Skin of body (tissue), 2 donors: Measurements from ENCODE around the gene PPP2R2D. TPM values are rescaled to one million over a fixed set of nuclear protein-coding genes. Genes with fewer than 3 reads are reported as not detected.

ENCODE experiments used
- DNase-seq: peaks from one replicate; lab custom pipeline; 2025; lab: John Stamatoyannopoulos, UW
- total RNA-seq: library from RNA; depleted of rRNA; stranded (reverse); fragments of >200 nt; gene quantifications from one replicate; pipeline ENCODE4 v1.2.3, GENCODE V29; 2014

PPP2R2D gene
- total RNA-seq, 1 donor from 2014 or later, result 39.4 TPM

DNA sequence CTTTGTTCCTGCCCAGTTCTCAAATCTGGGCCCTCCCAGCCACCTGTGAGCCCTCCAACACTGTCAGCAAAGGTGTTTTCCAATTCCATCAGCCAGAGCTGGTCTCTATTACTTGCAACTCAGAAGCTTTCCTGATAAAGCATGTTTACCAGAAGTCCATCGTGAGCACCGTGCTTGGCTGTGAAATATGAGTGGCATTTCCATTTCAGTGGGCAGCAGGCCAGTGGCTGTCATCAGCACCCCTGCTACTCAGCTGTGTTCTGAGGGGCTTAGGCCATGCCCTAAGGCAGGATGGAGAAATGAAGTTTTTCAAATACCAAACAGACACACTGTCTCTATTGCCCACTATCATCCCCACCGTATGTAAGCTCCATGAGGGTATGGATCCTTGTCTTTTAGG is 93.6 kb downstream of the PPP2R2D start:
- no peak for DNase-seq

DNA sequence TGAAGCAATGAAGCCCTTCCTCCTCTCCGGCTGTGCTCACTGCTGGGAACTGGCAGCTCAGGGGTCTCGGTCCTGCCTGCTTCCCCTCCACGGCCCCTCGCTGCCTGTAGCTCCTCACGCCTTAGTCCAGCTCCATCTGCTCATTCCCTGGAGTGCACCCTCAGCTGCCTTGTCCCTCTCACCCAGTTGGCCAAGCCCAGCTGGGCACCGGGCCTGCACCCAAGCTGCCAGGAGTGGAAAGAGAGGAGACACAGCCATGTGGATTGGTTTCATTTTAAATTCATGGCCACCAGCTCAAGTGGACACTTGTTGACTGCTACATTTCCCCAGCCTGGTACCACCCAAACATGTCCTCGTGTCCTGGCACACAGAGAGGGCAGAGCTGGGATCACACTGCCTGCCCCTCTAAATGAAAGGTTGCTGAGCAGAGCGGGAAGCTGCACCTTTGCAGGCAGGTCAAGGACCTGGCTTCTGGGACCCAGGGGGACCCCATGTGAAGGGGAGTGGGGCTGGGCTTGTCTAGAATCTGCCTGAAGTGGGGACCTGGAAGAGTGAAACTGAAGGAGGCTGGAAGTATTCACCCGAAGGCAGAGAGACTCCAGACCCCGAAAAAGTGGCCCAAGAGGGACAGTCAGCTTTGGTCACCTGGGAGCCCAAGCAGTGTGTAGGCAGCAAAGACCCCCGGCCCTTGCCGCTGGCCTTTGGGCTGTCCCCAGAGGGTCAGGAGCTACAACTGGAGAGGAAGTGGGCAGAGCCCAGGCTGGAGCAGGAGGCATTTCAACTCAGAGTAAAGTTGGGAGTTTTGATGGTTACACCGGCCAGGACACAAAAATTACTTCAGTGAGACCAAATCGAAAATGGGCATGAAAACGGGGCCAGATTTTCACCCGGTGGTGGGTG is 95.9 kb downstream of the PPP2R2D start:
- no peak for DNase-seq

DNA sequence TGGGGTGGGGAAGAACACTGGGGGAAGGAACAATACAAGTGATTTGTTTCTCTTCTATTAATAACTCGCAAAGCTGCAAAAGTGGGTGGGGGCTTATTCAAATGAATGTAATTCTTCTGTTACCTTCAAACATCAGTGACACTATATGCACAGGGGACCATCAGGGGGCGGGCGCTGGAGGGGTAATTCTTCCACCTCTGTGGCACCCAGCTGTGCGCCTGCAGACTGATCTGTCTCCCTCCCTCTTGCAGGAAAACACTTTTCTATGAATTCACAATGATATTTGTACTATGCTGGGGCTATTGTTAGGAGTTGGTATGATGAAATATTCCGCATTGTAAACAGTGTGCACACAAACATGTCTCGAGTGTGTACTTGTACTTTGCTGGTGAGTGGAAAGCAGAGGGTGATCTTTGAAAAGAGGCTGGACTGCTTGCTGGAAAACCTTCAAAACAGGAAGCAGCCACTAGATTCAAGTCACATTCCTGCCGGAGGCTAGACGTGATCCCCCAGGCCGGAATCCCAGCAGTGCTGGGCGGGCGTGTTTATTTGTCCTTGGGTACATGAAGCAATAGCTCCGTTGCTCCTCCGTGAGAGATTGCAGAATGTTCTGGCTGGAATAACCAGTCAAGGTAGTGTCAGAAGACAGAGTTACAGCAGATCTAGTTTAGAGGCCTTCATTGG is 96.7 kb downstream of the PPP2R2D start:
- peak; percentile 31 for DNase-seq

- DNase-seq, result no peak
These were observed 97.4 kb downstream of the PPP2R2D start for GRCh38 chr10:131998050-131998844.

GRCh38 chr10:131998845-131999681 is 98.3 kb downstream of the PPP2R2D start:
- DNase-seq, result no peak

DNA sequence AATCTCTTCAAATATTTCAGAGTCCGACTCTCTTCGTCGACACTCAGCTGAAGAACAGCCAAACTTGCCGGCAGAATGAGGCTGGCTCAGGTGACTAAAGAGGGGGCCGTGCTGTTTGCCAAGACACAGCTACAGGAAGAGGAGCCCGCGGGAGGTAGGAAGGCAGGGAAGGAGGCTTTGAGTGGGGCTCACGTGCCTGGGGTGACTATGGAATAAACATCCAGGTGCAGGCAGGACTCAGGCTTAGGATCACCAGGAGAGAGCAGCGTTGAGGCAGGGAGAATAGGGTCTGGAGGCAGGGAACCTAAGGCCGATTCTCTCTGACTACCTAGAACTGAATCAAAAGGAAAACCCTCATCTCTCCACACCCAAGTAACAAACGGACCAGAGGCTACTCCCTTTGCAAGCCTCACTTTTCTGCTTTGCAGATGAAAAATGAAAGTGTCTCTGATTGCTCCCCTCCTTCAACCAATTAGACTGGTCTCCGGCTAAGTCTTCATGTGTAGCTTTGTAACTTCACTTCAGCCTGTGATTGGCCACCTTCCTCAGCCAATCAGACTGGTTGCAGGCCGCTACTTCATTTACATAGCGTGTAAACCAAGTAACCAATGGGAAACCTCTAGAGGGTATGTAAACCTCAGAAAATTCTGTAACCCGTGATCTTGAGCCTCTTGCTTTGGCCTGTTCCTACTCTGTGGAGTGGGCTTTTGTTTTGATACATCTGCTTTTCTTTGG is 100.6 kb downstream of the PPP2R2D start:
- DNase-seq, result no peak

- no peak for DNase-seq
These were observed 101.2 kb downstream of the PPP2R2D start for GRCh38 chr10:132002004-132002403.

GRCh38 chr10:132003282-132003924 is 102.6 kb downstream of the PPP2R2D start:
- no peak for DNase-seq

GRCh38 chr10:132004052-132004451 is 103.2 kb downstream of the PPP2R2D start:
- DNase-seq, result no peak

GRCh38 chr10:132005147-132005546 is 104.3 kb downstream of the PPP2R2D start:
- no peak for DNase-seq

- no peak for DNase-seq
These were observed 106.2 kb downstream of the PPP2R2D start for GRCh38 chr10:132006966-132007365.

DNA sequence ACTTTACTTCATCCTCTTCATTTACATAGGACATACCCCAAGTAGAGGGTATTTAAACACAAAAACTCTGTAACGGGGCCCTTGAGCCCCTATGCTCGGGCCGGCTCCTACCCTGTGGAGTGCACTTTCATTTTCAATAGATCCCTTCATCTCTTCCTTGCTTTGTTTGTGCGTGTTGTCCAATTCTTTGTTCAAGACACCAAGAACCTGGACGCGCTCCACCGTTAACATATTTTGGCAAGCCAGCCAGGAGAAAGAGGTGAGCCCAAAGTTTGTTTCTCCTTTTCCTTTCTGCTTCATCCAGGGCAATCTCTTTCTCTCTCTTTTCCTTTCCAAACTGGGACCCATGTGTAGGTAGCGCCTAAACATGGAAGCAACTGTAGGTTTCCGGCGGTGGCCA is 106.9 kb downstream of the PPP2R2D start:
- no peak for DNase-seq

Other genes starting within 250 kb of the PPP2R2D start
- 35.3 TPM for gene BNIP3, start 80.9 kb downstream of the PPP2R2D start, total RNA-seq
- gene JAKMIP3, start 164.9 kb downstream of the PPP2R2D start, total RNA-seq, result 0.39 TPM